Measurements from ENCODE around the gene SPACA7. TPM values are rescaled to one million over a fixed set of nuclear protein-coding genes. Genes with fewer than 3 reads are reported as not detected.
"Not testable (repeated sequence)": the region's sequence is repeated elsewhere in the genome, so short reads cannot be mapped to it uniquely, and the experiment has no call there.

SPACA7 gene
- total RNA-seq, 2 experiments from 2014 or later, result not detected

DNA sequence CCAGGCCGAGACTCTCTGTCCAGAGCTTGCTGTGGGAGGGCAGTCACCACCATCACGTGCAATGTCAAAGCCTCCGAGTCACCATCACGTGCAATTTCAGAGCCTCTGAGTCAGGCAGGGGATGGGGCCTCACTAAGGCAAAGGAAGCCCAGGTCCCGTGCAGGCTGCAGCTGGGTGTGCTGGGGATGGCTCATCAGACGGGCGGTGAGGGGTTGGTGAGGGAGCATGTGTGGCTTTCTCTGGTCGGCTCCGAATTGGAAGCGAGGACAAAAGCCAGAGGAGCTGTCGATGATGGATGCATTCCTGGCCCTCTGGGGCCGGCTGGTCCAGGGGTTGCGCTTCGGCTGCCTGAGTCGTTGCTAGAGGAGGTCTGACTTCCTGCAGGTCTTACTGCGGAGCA lies 18.9 kb downstream of the SPACA7 start:
- not testable (repeated sequence) for H3K27me3 Mint-ChIP-seq, H3K4me3 Mint-ChIP-seq

DNA sequence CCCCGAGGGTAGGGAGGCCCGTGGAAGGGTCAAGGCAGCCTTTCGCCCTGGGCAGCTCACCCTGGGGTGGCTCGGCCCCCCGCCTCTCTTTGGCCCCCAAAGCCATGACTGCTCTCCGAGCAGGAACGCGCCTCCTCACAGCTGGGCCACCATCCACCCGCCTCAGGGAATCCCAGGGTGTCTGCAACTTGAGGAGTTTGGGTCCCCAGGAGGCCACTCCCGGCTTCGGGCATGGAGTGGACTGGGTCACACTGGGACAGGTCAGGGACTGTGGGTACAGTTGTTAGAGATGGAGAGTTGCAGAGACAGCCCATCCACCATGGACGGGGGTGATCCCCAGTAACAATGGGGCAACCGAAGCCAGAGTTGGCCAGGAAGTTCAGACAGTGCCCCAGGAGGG lies 19.8 kb downstream of the SPACA7 start:
- DNase-seq; CTCF ChIA-PET; POLR2A ChIA-PET; H3K4me3 Mint-ChIP-seq; H3K27me3 Mint-ChIP-seq; H3K9me3 Mint-ChIP-seq; H3K36me3 Mint-ChIP-seq; intact Hi-C loops (cut with micrococcal nuclease); H3K27ac Mint-ChIP-seq; H3K4me1 Mint-ChIP-seq (ENCODE audit: low read depth): not testable (repeated sequence)

More for the DNA sequence above, 18.9 kb downstream of the SPACA7 start:
- CTCF ChIA-PET; intact Hi-C loops (cut with micrococcal nuclease); H3K36me3 Mint-ChIP-seq; POLR2A ChIA-PET; DNase-seq; H3K27ac Mint-ChIP-seq; H3K9me3 Mint-ChIP-seq; H3K4me1 Mint-ChIP-seq (ENCODE audit: low read depth): not testable (repeated sequence)

- H3K27ac Mint-ChIP-seq, result no peak overlapping the region
- no peaks in the 10 kb centered on the region for H3K36me3 Mint-ChIP-seq
- no peak for DNase-seq
- ChIA-PET POLR2A (no interaction called here), CTCF (no interaction called here)
- intact Hi-C loops (cut with micrococcal nuclease), result no loop called here
- no peak overlapping the region for H3K4me3 Mint-ChIP-seq
- H3K9me3 Mint-ChIP-seq, result no peaks in the 10 kb centered on the region
- H3K4me1 Mint-ChIP-seq (ENCODE audit: low read depth), result no peaks in the 10 kb centered on the region
- peaks cover 2% of the 10 kb centered on the region for H3K27me3 Mint-ChIP-seq
Observed at GRCh38 chr13:112397108-112397507, 21.0 kb downstream of the SPACA7 start.

DNA sequence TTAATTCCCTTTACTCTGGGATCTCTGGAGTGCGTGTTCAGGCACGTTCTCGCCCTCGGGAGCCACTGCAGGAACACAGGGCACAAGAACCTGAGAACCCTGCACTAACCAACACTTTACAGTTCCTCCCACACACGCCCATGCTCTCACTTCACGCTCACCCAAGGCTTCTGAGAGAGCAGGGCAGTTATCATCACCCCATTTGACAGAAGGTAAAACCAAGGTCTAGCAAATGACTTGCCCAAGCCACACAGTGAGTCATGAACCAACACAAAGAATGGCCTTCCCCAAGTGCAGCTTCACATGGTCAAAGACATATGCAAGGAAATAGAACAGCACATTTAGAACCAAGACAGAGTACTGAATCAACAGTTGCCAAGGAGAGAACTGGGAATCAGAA lies 22.2 kb downstream of the SPACA7 start:
- H3K4me3 Mint-ChIP-seq; intact Hi-C loops (cut with micrococcal nuclease); DNase-seq; H3K27ac Mint-ChIP-seq; H3K27me3 Mint-ChIP-seq; H3K9me3 Mint-ChIP-seq; POLR2A ChIA-PET; H3K36me3 Mint-ChIP-seq; H3K4me1 Mint-ChIP-seq (ENCODE audit: low read depth); CTCF ChIA-PET: not testable (repeated sequence)

- peaks cover 13% of the 10 kb centered on the region for H3K27me3 Mint-ChIP-seq
- H3K4me1 Mint-ChIP-seq (ENCODE audit: low read depth); DNase-seq; H3K27ac Mint-ChIP-seq; POLR2A ChIA-PET; CTCF ChIA-PET; H3K36me3 Mint-ChIP-seq; intact Hi-C loops (cut with micrococcal nuclease); H3K4me3 Mint-ChIP-seq: not testable (repeated sequence)
- peaks cover 15% of the 10 kb centered on the region for H3K9me3 Mint-ChIP-seq
Observed at GRCh38 chr13:112409828-112410227, 33.7 kb downstream of the SPACA7 start.

GRCh38 chr13:112416647-112417046 lies 40.5 kb downstream of the SPACA7 start:
- no peak overlapping the region for H3K4me3 Mint-ChIP-seq
- H3K4me1 Mint-ChIP-seq (ENCODE audit: low read depth), result no peaks in the 10 kb centered on the region
- no peak overlapping the region for H3K27ac Mint-ChIP-seq
- peaks cover 9% of the 10 kb centered on the region for H3K36me3 Mint-ChIP-seq
- CTCF ChIA-PET, result no interaction called here
- no peak for DNase-seq
- POLR2A ChIA-PET, result no interaction called here
- intact Hi-C loops (cut with micrococcal nuclease), result no loop called here
- H3K27me3 Mint-ChIP-seq, result peaks cover 3% of the 10 kb centered on the region
- peaks cover 55% of the 10 kb centered on the region for H3K9me3 Mint-ChIP-seq

DNA sequence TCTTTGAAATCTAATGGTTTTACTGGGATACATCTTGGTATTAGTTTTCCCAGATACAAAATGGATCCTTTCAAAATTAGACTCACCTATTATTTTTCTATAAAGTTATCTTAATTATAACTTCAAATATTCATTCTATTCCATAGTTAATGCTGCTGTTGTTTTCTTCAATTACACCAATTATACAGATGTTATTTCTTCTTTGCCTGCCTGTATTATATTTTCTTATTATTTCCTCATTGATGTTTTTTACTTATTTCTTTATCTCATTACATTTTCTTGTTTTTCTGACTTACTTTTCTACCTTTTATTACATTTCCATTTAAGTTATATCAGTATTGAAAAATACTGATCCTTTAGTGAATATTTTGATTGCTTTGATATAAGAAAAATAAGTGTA lies 40.9 kb downstream of the SPACA7 start:
- peaks cover 9% of the 10 kb centered on the region for H3K36me3 Mint-ChIP-seq
- DNase-seq, result no peak
- no peak overlapping the region for H3K27ac Mint-ChIP-seq
- H3K9me3 Mint-ChIP-seq, result peaks cover 57% of the 10 kb centered on the region
- no peaks in the 10 kb centered on the region for H3K4me1 Mint-ChIP-seq (ENCODE audit: low read depth)
- POLR2A ChIA-PET, result no interaction called here
- intact Hi-C loops (cut with micrococcal nuclease), result no loop called here
- H3K27me3 Mint-ChIP-seq, result peaks cover 3% of the 10 kb centered on the region
- CTCF ChIA-PET, result no interaction called here
- no peak overlapping the region for H3K4me3 Mint-ChIP-seq

DNA sequence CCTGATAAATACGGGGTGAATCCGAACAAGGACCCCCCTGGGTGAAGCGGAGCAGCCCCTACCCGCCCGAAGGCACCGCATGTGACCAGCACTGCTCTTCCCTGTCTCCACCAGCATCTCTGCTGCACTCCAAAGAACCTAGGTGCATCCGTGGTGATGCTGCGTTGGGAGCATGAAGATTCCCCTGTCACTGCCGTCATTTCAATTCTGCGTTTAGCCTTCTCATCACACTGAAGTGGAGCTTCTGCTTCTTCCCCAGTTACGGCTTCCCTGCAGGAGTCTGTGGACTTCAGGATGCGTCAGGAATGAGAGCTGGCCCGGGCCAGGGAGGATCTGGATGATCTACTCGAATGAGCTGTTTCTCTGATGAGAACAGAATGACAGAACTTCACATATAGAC lies 47.9 kb downstream of the SPACA7 start:
- CTCF ChIA-PET, result no interaction called here
- H3K9me3 Mint-ChIP-seq, result peaks cover 35% of the 10 kb centered on the region
- H3K4me1 Mint-ChIP-seq (ENCODE audit: low read depth), result no peaks in the 10 kb centered on the region
- no peaks in the 10 kb centered on the region for H3K36me3 Mint-ChIP-seq
- no peak overlapping the region for H3K27ac Mint-ChIP-seq
- no peak for DNase-seq
- H3K27me3 Mint-ChIP-seq, result peaks cover 3% of the 10 kb centered on the region
- intact Hi-C loops (cut with micrococcal nuclease), result no loop called here
- POLR2A ChIA-PET, result no interaction called here
- no peak overlapping the region for H3K4me3 Mint-ChIP-seq

DNA sequence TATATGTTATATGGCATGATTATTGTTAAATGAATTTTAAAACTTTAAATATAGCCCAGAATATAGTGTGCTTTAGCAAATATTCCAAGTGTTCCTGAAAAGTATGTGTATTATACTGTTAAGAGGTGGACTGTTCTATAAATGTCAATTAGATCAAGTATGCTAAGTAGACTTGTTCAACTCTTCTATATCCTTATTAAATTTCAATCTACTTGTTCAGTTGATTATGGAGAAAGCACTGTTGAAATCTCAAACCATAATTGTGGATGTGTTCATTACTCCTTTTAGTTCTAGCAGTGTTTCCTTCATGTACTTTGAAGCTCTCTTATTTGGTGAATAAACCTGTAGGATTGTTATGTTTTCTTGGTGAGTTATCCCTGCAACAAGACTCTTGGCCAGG lies 52.5 kb downstream of the SPACA7 start:
- Mint-ChIP-seq H3K4me3 (no peak overlapping the region), H3K9me3 (peaks cover 20% of the 10 kb centered on the region), H3K36me3 (no peaks in the 10 kb centered on the region), H3K4me1 (ENCODE audit: low read depth) (no peaks in the 10 kb centered on the region), H3K27me3 (peaks cover 2% of the 10 kb centered on the region), H3K27ac (no peak overlapping the region)
- ChIA-PET CTCF (interaction anchor here (0.6 kb wide), 1 partner anchor 9 kb away, joined by 4 read pairs; no protein-coding TSS in a partner anchor), POLR2A (no interaction called here)
- intact Hi-C loops (cut with micrococcal nuclease), result no loop called here
- no peak for DNase-seq

DNA sequence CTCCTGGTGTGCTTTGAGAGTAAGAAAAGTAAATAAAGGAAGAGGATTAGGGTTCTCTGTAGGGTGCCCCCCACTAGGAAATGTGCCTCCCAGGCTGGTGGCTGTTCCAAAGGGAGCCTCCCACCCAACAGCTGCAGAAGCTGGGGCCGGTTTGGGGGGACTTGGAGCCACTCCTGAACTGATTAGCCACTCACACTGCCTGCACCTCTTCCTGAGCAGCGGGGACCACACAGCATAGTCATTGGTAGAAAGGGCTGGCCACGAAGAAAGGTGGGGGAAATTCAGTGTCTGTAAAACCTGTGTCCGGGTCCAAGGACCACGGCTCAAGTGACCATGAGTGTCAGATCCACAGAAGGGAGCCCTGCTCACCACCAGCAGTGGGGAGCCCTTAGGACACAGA lies 55.6 kb downstream of the SPACA7 start:
- Mint-ChIP-seq H3K27me3 (peaks cover 5% of the 10 kb centered on the region), H3K27ac (no peak overlapping the region), H3K9me3 (peaks cover 17% of the 10 kb centered on the region), H3K36me3 (no peaks in the 10 kb centered on the region), H3K4me3 (no peak overlapping the region), H3K4me1 (ENCODE audit: low read depth) (no peaks in the 10 kb centered on the region)
- CTCF ChIA-PET, result no interaction called here
- POLR2A ChIA-PET, result no interaction called here
- no peak for DNase-seq
- intact Hi-C loops (cut with micrococcal nuclease), result no loop called here

- H3K27me3 Mint-ChIP-seq; intact Hi-C loops (cut with micrococcal nuclease); DNase-seq; H3K36me3 Mint-ChIP-seq; H3K27ac Mint-ChIP-seq; H3K4me1 Mint-ChIP-seq (ENCODE audit: low read depth); H3K4me3 Mint-ChIP-seq; CTCF ChIA-PET; POLR2A ChIA-PET: not testable (repeated sequence)
- peaks cover 17% of the 10 kb centered on the region for H3K9me3 Mint-ChIP-seq
Observed at GRCh38 chr13:112432734-112433133, 56.6 kb downstream of the SPACA7 start.

DNA sequence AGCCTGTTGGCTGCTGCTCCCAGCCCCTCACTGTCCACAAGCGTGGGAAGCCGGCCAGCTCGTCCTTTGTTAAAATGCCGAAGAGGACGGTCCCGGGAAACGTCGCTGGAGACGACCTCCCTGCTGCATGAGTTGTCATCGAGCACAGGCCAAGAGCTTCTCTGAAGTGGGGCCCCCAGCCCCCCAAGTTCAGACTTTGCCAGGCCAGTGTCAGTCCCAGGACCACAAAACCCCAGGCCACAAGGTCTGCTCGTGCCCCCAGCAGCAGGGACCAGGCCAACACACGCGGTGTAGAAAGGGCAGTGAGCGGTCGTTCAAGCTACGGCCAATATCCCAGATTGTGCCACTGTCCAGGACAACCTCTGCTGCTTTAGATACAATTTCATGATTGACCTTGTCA lies 57.4 kb downstream of the SPACA7 start:
- H3K27ac Mint-ChIP-seq; H3K4me3 Mint-ChIP-seq; H3K27me3 Mint-ChIP-seq; H3K4me1 Mint-ChIP-seq (ENCODE audit: low read depth); intact Hi-C loops (cut with micrococcal nuclease); DNase-seq; POLR2A ChIA-PET; CTCF ChIA-PET; H3K36me3 Mint-ChIP-seq: not testable (repeated sequence)
- peaks cover 24% of the 10 kb centered on the region for H3K9me3 Mint-ChIP-seq

DNA sequence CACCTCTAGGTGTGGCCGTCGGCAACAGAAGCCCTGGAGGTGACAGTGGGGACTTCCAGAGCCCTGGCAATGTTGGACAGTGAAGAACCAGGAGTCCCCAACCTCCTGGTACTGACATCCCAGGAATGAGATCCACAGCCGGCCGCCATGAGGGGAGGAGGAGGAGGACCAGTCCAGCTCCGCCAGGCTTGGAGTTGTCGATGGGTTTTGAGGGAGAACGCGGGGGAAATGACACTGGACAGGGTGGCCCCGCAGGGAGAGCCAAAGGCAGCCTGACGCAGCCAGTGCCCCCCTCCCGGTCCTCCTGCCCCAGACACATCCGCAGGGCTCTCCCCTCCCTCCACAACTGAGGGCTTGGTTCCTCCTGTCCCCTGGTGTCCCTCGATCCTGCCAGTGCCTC lies 57.9 kb downstream of the SPACA7 start:
- POLR2A ChIA-PET, result no interaction called here

GRCh38 chr13:112434937-112435523 lies 58.9 kb downstream of the SPACA7 start:
- intact Hi-C loops (cut with micrococcal nuclease), result no loop called here
- no peak overlapping the region for H3K4me3 Mint-ChIP-seq
- no peak for DNase-seq
- H3K9me3 Mint-ChIP-seq, result peaks cover 11% of the 10 kb centered on the region
- H3K4me1 Mint-ChIP-seq (ENCODE audit: low read depth), result no peaks in the 10 kb centered on the region
- H3K36me3 Mint-ChIP-seq, result no peaks in the 10 kb centered on the region
- ChIA-PET CTCF (no interaction called here), POLR2A (no interaction called here)
- H3K27ac Mint-ChIP-seq, result no peak overlapping the region
- H3K27me3 Mint-ChIP-seq, result peaks cover 5% of the 10 kb centered on the region

More for the DNA sequence above, 57.9 kb downstream of the SPACA7 start:
- Mint-ChIP-seq H3K36me3 (no peaks in the 10 kb centered on the region), H3K27ac (no peak overlapping the region), H3K9me3 (peaks cover 20% of the 10 kb centered on the region), H3K4me1 (ENCODE audit: low read depth) (no peaks in the 10 kb centered on the region), H3K27me3 (peaks cover 5% of the 10 kb centered on the region), H3K4me3 (no peak overlapping the region)
- DNase-seq, result no peak
- CTCF ChIA-PET, result no interaction called here
- intact Hi-C loops (cut with micrococcal nuclease), result no loop called here

All from activated CD4-positive, alpha-beta memory T cell treated with anti-CD3 and anti-CD28 coated beads for 36 hours (primary cell).